Esophagus muscularis mucosa (tissue), 4 donors: ENCODE data around the gene KITLG. TPM values are rescaled to one million over a fixed set of nuclear protein-coding genes. Genes with fewer than 3 reads are reported as not detected.
A peak's percentile ranks its signal among the peaks of the same experiment; 100 is the strongest.

Source experiments
- DNase-seq: peaks from one replicate; pipeline ENCODE4 v3.0.0-alpha.2; 2017; ENCODE audit errors: extremely low spot score
- H3K27ac ChIP-seq, 4 donors: fragments of 200-600 bp; sonication (generic); replicated peaks in 1 of 4; 1 replicate in 3 of 4; 2 replicates in 1 of 4; pipeline ENCODE4 v1.5.1; 2016 to 2019; ENCODE audit warnings: mild to moderate bottlenecking in 1 of 4
- H3K27me3 ChIP-seq, 4 donors: fragments of 200-600 bp; sonication (generic); one replicate each; pipeline versions ENCODE4 v1.5.1 to v1.6.0; 2016 to 2019
- H3K36me3 ChIP-seq, 4 donors: fragments of 200-600 bp; sonication (generic); one replicate each; pipeline ENCODE4 v1.5.1; 2016 to 2019
- H3K4me1 ChIP-seq, 4 donors: fragments of 200-600 bp; sonication (generic); one replicate each; pipeline ENCODE4 v1.5.1; 2016 to 2019
- H3K4me3 ChIP-seq, 4 donors: fragments of 200-600 bp; sonication (generic); 1 replicate in 2 of 4; 2 replicates in 2 of 4; pipeline ENCODE4 v1.5.1; 2016 to 2019; ENCODE audit warnings: mild to moderate bottlenecking in 4 of 4, moderate library complexity in 1 of 4
- H3K9me3 ChIP-seq, 4 donors: fragments of 200-600 bp; sonication (generic); 1 replicate in 3 of 4; 2 replicates in 1 of 4; pipeline ENCODE4 v1.5.1; 2016 to 2019
- CTCF ChIP-seq, 3 experiments: fragments of 200-600 bp in 2 of 3; fragments of 450-650 bp in 1 of 3; sonication (generic) in 2 of 3; IDR thresholded peaks; one replicate each; pipeline ENCODE4 v1.5.1; 2017 to 2019; ENCODE audit warnings: antibody characterized with exemption in 3 of 3, mild to moderate bottlenecking in 2 of 3, moderate library complexity in 1 of 3
- EP300 ChIP-seq: sonication (generic); formaldehyde crosslinking; IDR thresholded peaks from one replicate; pipeline ENCODE4 v1.6.1; 2017; ENCODE audit warnings: antibody characterized with exemption
- POLR2A ChIP-seq: fragments of 450-650 bp; IDR thresholded peaks from one replicate; pipeline ENCODE4 v1.6.1; 2017; ENCODE audit warnings: antibody characterized with exemption, moderate library complexity, mild to moderate bottlenecking, low read depth
- POLR2AphosphoS5 ChIP-seq, 2 donors: sonication (generic); formaldehyde crosslinking; IDR thresholded peaks; one replicate each; pipeline ENCODE4 v1.6.1; 2017; ENCODE audit warnings: antibody characterized with exemption in 2 of 2
- WGBS: methylation state at CpG from one replicate; pipeline ENCODE4 v1.1.5; 2018; 5-methylcytosine and 5-hydroxymethylcytosine counted together
- intact Hi-C: fragments of 100-400 bp; cut with DNase I; formaldehyde crosslinking; loops from one replicate; pipeline ENCODE4 v1.15.1; 2023
- total RNA-seq, 4 donors: library from RNA; depleted of rRNA; stranded (reverse); fragments of >200 nt; gene quantifications; one replicate each; pipeline versions ENCODE4 v1.1.0 to v1.2.1, GENCODE V29; 2016

Gene KITLG
- total RNA-seq, 4 donors from 2014 or later = 71.7 to 147 (median 121) TPM

GRCh38 chr12:88530868-88531267 lies 49.4 kb downstream of the KITLG start:
- no peaks in the 10 kb centered on the region for H3K27me3 ChIP-seq
- DNase-seq = no peak
- H3K4me1 ChIP-seq = peaks cover 0 to 45% (median 30%) of the 10 kb centered on the region in 4 donors
- no peak overlapping the region for H3K27ac ChIP-seq
- peaks cover 0 to 4% (median 0%) of the 10 kb centered on the region in 4 donors for H3K9me3 ChIP-seq
- TF ChIP-seq POLR2AphosphoS5 (IDR thresholded peaks at IDR 0.05) = no peak
- TF ChIP-seq EP300 = no peak
- no peak for TF ChIP-seq POLR2A
- intact Hi-C loops = no loop called here
- H3K4me3 ChIP-seq = no peak overlapping the region
- peaks cover 5 to 23% (median 19%) of the 10 kb centered on the region in 4 donors for H3K36me3 ChIP-seq
- 96% methylated on average over 1 of the region's 1 CpG for WGBS

- Histone ChIP-seq H3K4me1 (peaks cover 0 to 45% (median 24%) of the 10 kb centered on the region in 4 donors), H3K4me3 (no peak overlapping the region), H3K27ac (peak overlapping the region in 3 of 4 donors; percentile 1 to 34 (median 17)), H3K27me3 (no peaks in the 10 kb centered on the region), H3K36me3 (peaks cover 5 to 29% (median 19%) of the 10 kb centered on the region in 4 donors), H3K9me3 (peaks cover 0 to 4% (median 0%) of the 10 kb centered on the region in 4 donors)
- intact Hi-C loops = no loop called here
- DNase-seq = no peak
- TF ChIP-seq CTCF (IDR thresholded peaks at IDR 0.05) = no peak
- TF ChIP-seq POLR2A = no peak
- TF ChIP-seq EP300 = no peak
- TF ChIP-seq POLR2AphosphoS5 (IDR thresholded peaks at IDR 0.05) = no peak
- 60% methylated on average over 9 of the region's 9 CpGs for WGBS
Observed at GRCh38 chr12:88529531-88530488, 50.5 kb downstream of the KITLG start.

GRCh38 chr12:88522961-88523360 lies 57.3 kb downstream of the KITLG start:
- 91% methylated on average over 7 of the region's 7 CpGs for WGBS
- intact Hi-C loops = no loop called here
- Histone ChIP-seq H3K4me1 (peaks cover 0 to 47% (median 33%) of the 10 kb centered on the region in 4 donors), H3K36me3 (peaks cover 5 to 32% (median 16%) of the 10 kb centered on the region in 4 donors), H3K27ac (no peak overlapping the region), H3K9me3 (peaks cover 0 to 4% (median 0%) of the 10 kb centered on the region in 4 donors), H3K4me3 (no peak overlapping the region), H3K27me3 (no peaks in the 10 kb centered on the region)
- no peak for DNase-seq
- no peak for TF ChIP-seq CTCF (IDR thresholded peaks at IDR 0.05)

GRCh38 chr12:88520436-88520820 lies 59.8 kb downstream of the KITLG start:
- no peaks in the 10 kb centered on the region for H3K9me3 ChIP-seq
- intact Hi-C loops = no loop called here
- H3K27ac ChIP-seq = peak overlapping the region in 1 of 4 donors; percentile 0
- peaks cover 0 to 24% (median 6%) of the 10 kb centered on the region in 4 donors for H3K36me3 ChIP-seq
- no peaks in the 10 kb centered on the region for H3K27me3 ChIP-seq
- TF ChIP-seq POLR2A = no peak
- no peak for TF ChIP-seq POLR2AphosphoS5 (IDR thresholded peaks at IDR 0.05)
- TF ChIP-seq CTCF (IDR thresholded peaks at IDR 0.05) = no peak
- no peak for TF ChIP-seq EP300
- H3K4me1 ChIP-seq = peaks cover 0 to 62% (median 38%) of the 10 kb centered on the region in 4 donors
- DNase-seq = no peak
- 66% methylated on average over 2 of the region's 2 CpGs for WGBS
- no peak overlapping the region for H3K4me3 ChIP-seq

GRCh38 chr12:88519802-88520435 lies 60.4 kb downstream of the KITLG start:
- intact Hi-C loops = no loop called here
- Histone ChIP-seq H3K36me3 (peaks cover 0 to 25% (median 6%) of the 10 kb centered on the region in 4 donors), H3K4me3 (no peak overlapping the region), H3K4me1 (peaks cover 0 to 62% (median 38%) of the 10 kb centered on the region in 4 donors), H3K27ac (peak overlapping the region in 2 of 4 donors; percentile 0 to 30), H3K27me3 (no peaks in the 10 kb centered on the region), H3K9me3 (no peaks in the 10 kb centered on the region)
- 39% methylated on average over 3 of the region's 3 CpGs for WGBS
- DNase-seq = no peak
- TF ChIP-seq POLR2AphosphoS5 (IDR thresholded peaks at IDR 0.05) (no peak), EP300 (no peak), CTCF (IDR thresholded peaks at IDR 0.05) (no peak), POLR2A (no peak)
